Measurements from ENCODE around the gene CSTB.

The CSTB gene

DNA sequence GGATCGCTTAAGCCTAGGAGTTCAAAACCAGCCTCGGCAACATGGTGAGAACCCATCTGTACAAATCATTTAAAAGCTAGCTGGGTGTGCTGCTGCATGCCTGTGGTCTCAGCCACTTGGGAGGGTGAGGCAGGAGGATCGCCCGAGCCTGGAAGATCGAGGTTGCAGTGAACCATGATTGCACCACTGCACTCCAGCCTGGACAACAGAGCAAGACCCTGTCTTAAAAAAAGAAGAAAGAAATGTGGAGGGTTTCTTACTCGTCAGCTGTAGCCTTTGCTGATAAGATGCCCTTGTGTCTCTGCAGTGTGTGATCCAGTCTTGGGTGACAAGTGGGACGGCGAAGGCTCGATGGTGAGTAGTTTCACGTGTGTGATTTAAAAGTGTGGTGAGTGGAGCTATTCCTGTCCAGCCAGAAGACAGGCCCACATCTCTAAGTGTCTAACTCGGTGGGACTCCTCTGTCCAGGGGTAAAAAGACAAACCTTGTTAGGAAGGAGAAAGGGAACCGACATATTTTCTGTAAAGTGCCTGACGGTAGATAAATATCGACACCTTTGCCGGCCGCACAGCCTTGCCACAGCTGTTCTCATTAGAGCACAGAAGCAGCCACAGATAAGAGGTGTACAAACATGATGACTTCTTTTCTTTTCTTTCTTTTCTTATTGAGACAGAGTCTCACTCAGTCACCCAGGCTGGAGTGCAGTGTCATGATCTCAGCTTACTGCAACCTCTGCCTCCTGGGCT lies 30.2 kb downstream of the CSTB start:
- no peak for DNase-seq

- no peak for DNase-seq
These were observed 31.4 kb downstream of the CSTB start for GRCh38 chr21:43744725-43745124.

- no peak for DNase-seq
These were observed 32.2 kb downstream of the CSTB start for GRCh38 chr21:43743947-43744346.

GRCh38 chr21:43741423-43742096 lies 34.5 kb downstream of the CSTB start:
- DNase-seq: no peak

DNA sequence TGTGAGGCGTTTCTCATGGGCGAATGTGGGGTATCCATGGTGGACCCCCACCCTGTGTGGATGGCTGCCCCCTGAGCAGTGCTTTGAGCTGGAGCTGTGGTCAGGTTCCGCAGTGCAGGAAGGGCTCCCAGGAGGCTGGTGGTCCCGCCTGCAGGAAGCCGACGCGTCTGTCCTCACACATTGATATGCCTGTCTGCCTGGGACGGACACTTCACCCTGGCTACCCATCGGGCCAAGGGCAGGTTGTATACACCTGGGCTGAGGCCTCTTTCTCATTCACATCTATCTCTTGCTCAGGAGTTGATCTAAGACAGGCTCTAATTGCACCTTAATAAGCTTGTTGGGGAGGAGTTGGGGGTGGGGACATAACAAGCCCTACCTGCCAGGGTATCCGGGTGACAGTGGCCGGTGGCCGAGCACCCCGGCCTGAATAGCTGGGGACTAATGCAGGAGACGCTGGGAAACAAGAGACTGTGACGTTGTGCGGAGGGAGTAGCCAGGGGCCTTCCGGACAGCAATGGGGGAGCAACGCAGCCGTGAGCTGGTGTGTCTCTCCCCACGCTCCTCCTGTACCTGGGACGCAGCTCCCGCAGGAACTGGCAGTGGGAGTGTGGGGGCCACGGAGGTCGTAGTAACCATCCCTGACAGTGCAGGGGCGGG lies 35.5 kb downstream of the CSTB start:
- DNase-seq: peak; percentile 85

GRCh38 chr21:43739621-43740435 lies 36.3 kb downstream of the CSTB start:
- no peak for DNase-seq

- DNase-seq: no peak
These were observed 38.8 kb downstream of the CSTB start for GRCh38 chr21:43737158-43737950.

DNA sequence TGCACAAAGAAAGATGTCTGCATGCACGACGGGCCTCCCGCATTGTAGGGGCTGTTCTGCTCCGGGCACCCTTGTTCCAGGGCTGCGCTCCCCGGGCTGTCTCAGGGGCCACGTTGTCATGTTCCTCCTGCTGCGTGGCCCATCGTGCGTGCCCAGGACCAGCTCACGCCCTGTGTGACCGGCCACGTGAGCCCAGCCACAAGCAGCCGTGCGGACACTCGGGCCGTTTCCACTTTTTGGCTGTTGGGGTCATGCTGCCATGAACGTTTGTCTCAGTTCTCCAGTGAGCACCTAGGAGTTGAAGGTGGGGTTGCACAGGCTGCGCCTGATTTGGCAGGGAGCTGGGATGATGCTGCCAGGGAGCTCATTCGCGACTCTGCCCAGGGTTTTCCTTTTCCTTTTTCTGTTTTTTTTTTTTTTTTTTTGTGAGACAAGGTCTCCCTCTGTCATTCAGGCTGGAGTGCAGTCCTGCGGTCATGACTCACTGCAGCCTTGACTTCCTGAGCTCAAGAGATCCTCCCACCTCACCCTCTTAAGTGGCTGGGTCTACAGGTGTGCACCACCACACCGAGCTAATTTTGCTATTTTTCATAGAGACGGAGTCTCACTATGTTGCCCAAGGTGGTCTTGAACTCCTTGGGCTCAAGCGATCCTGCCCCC lies 39.8 kb downstream of the CSTB start:
- DNase-seq: no peak

- DNase-seq: no peak
These were observed 40.6 kb downstream of the CSTB start for GRCh38 chr21:43735236-43736091.

DNA sequence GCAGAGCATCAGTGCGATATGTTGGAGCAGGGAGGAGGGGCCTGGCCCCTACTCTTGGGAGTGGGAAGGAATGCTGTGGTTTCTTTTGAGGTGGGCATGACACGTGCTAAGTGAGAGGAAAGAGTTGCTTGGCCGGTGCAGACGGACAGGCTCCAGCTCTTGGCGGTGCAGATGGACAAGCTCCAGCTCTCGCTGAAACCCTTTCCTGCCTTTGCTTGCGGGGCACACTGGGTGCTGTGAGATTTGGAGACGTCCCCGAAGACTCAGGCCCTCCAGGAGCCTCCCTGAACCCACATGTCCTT lies 41.2 kb downstream of the CSTB start:
- peak; percentile 70 for DNase-seq

- DNase-seq: no peak
These were observed 41.8 kb downstream of the CSTB start for GRCh38 chr21:43734131-43734927.

DNA sequence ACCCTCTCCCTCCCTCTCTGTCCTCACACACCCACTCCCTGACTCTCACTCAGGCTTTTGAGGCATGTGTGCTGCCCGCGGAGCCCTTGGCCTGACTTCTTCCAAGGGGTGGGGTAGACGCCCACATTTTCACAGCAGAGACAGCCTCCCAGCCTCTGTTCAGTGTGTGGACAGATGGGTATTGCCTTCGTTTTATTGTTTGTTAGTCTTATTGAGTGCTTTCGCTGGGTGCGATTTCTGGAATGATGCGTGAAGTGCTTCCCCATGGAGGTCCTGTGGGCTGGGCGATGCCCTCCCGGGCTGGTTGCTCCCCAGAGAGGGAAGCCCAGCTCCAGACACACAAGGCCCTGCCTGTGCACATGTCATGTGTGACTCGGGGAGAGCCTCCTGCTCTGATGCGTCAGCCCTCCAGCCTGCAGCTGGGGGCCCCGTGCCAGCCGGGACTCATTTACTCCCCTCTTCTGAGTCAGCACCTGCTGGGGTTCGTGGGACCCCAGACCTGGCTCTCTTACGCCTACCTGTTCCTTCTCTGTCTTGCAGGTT lies 42.5 kb downstream of the CSTB start:
- no peak for DNase-seq

- DNase-seq: no peak
These were observed 43.0 kb downstream of the CSTB start for GRCh38 chr21:43733060-43733459.

DNA sequence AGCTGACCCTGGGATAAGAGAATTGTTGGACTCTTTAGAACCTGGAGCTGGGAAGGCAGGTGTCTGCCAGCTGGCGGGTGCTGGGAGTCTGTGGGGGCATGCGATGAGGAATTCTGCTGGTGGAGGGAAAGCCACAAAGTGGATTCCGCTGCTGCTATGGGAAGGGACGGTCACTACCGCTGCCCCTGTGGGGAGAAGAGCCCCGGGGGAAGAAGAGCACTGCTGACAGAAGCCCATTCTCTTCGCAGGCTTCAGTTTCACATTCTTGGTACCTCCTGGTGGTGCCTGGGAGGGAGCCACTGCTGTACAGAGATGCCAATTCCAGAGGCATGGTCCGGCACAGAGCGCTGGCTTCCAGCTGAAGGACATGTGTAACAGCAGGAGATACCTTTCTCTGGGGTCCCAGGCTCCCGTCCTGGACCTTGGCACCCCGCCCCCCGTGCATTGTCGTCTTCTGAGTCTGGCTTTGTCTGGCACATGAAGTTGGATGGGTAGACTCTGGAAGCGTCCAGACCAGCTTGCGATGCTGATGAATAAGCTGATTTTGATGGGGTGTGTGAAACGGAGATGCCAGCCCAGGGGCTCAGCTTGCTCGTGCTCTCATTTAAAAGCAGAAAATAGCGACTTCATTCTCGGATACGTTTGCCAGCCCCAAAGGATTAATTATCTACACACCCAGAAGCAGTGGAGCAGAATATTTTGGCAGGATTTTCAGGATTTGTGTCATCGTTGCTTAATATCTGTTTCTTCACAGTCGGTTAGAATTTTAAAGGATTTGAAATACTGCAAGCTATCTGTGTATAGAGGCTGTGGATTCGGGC lies 44.0 kb downstream of the CSTB start:
- no peak for DNase-seq

GRCh38 chr21:43731476-43731875 lies 44.6 kb downstream of the CSTB start:
- DNase-seq: no peak

DNA sequence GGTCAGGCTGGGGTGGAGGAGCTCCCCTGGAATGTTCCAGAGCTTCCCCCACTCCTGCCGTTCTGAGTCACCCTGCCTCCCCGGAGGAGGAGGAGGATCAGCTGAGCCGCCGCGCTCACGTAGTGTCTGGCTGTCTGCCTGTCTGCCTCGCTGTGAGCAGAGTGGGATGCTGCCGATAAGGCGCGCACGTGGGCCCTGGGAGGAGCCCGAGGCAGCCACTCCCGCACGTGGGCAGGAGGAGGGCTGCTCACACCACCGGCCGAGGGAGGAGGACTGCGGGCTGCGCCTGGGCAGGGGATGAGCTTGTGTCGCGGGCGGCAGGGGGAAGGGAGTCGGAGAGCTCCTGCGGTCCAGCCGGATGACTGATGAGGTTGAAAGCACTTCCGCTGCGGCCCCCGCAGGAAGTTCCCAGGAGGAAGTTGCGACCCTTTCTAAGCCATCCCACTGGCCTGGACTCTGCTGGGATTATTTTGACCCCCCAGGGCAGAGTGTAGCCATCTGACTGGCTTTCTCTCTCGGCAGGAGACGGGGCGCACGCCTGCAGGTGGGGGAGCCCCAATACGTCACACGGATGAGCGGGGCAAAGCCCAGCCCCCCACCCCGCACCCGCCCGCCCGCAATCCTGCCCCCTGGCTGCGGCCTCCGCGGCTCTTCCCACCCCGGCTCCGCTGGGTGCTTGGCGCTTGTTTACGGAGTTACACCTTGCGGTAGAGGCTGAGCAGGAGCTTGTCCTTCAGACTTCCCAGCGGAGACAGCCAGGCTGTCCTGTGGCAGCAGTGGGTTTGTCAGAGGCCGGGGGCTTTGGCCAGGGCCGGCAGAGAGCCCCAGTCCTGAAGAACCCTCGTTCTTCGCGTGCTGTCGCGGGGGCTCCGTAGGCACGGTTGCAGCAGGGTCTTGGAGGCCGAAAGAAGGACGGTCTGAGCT lies 47.4 kb downstream of the CSTB start:
- DNase-seq: peak; percentile 98

- no peak for DNase-seq
These were observed 48.0 kb downstream of the CSTB start for GRCh38 chr21:43728154-43728466.

All from islet precursor cell (in vitro differentiated cells).